IPS DF 6.9 (cell line): ENCODE measurements around the gene PDE11A.

Source experiments
- DNase-seq: peaks from one replicate; pipeline ENCODE4 v3.0.0-alpha.2; 2013; ENCODE audit warnings: low read depth, low spot score
- H3K27ac ChIP-seq: one replicate; pipeline ENCODE4 v1.5.1; 2013; ENCODE audit warnings: low read length, control low read depth
- H3K27me3 ChIP-seq: 2 replicates; pipeline ENCODE4 v1.6.1; 2013; ENCODE audit warnings: mild to moderate bottlenecking, low read length; ENCODE audit not compliant: control insufficient read depth, insufficient read depth
- H3K36me3 ChIP-seq: 2 replicates; pipeline ENCODE4 v1.6.1; 2013; ENCODE audit warnings: low read length; ENCODE audit not compliant: control insufficient read depth, insufficient read depth
- H3K4me1 ChIP-seq: 2 replicates; pipeline ENCODE4 v1.6.1; 2013; ENCODE audit warnings: low read length; ENCODE audit not compliant: control insufficient read depth, insufficient read depth
- H3K4me3 ChIP-seq: 2 replicates; pipeline ENCODE4 v1.5.1; 2013; ENCODE audit warnings: mild to moderate bottlenecking, low read length
- H3K9me3 ChIP-seq: 2 replicates; pipeline ENCODE4 v1.6.1; 2013; ENCODE audit warnings: low read length, inconsistent platforms; ENCODE audit not compliant: control insufficient read depth, insufficient read depth
- WGBS: extraction: QIAGEN DNeasy Blood & Tissue Kit; methylation state at CpG from one replicate; pipeline ENCODE4 v1.1.7; 2013; ENCODE audit warnings: mixed read lengths, missing lambda C conversion rate; ENCODE audit not compliant: insufficient read length, insufficient coverage; 5-methylcytosine and 5-hydroxymethylcytosine counted together

PDE11A gene

DNA sequence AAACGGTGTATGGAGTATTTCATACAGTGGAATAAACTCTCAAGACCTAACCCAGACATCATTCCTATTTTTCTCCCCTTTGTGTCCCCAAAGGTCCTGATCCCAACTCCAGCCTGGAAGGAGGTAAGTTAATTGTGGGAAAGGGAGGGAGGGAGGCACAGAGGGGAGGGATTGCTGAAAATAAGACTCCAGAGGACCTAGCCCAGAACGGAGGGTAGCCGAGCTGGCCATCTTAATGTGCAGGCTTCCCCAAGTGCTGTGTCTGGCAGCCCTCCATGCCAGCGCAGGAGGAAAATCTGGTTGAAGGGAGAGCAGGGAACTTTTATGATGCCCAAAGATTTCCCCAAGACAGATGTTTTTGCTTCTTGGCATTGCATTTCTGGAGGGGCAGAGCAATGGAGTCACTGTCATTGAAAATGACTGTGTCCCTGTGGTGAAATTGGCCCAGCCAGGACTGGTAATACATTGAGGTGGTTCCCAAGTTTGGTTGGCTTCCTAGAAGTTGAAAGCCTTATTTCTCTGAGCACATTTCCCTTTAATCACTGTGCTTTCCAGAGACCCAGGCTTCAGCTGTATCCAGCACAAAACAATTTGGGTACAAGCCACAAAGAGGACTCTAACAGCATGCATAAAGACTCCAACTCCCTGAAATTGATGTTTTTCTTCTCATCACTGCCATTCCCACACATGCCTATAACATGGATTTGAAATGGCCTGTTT lies 477.3 kb downstream of the PDE11A start:
- no peak overlapping the region for H3K27ac ChIP-seq
- no peaks in the 10 kb centered on the region for H3K9me3 ChIP-seq
- H3K27me3 ChIP-seq: no peaks in the 10 kb centered on the region
- WGBS: no CpG with 5 or more reads among the region's 4 CpGs
- H3K4me3 ChIP-seq: no peak overlapping the region
- DNase-seq: no peak
- H3K4me1 ChIP-seq: 0 out of 2 replicates have a peak, but pooled peaks cover 1% of the 10 kb centered on the region
- H3K36me3 ChIP-seq: no peaks in the 10 kb centered on the region

DNA sequence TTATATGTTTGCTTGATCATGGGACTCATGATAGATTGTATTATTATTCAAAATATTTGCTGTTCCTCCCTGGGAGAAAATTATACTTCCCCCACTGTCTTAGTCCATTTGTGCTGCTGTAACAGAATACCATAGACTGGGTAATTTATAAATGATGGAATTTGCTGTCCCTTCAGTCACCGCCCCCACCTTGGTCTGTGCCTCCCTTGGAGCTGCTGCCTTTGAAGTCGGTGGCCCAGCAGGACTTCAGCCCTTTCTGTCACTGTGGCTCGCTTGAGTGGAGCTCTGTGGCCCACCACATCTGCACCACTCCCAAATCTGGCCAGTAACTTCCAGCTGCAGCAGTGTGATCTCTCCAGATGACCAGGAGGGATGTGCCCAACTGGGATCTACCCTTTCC lies 479.2 kb downstream of the PDE11A start:
- Histone ChIP-seq H3K27ac (no peak overlapping the region), H3K4me3 (no peak overlapping the region), H3K4me1 (0 out of 2 replicates have a peak, but pooled peaks cover 1% of the 10 kb centered on the region), H3K27me3 (no peaks in the 10 kb centered on the region), H3K36me3 (no peaks in the 10 kb centered on the region), H3K9me3 (no peaks in the 10 kb centered on the region)
- WGBS: no CpG with 5 or more reads among the region's 3 CpGs
- DNase-seq: no peak

DNA sequence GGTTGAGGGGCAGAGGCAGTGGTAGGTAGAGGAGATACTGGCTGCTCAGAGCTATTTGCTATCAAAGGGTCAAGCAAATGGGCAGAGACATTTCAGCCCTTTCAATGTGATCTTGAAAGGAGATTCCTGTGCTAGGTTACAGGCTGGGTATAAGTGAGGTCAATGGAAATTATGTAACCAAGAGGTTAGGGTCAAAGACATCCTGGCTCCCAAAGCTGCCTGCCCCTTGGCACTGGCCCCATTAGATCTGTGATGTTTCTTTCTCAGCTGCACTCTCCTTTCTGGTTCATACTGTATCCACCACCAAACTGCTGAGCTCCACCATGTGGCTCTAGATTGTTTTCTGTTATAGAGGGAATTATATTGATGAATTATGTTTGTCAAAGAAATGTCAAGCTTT lies 479.6 kb downstream of the PDE11A start:
- H3K9me3 ChIP-seq: no peaks in the 10 kb centered on the region
- H3K36me3 ChIP-seq: no peaks in the 10 kb centered on the region
- H3K27ac ChIP-seq: no peak overlapping the region
- H3K4me3 ChIP-seq: no peak overlapping the region
- H3K27me3 ChIP-seq: no peaks in the 10 kb centered on the region
- no peak for DNase-seq
- 0 out of 2 replicates have a peak, but pooled peaks cover 1% of the 10 kb centered on the region for H3K4me1 ChIP-seq

DNA sequence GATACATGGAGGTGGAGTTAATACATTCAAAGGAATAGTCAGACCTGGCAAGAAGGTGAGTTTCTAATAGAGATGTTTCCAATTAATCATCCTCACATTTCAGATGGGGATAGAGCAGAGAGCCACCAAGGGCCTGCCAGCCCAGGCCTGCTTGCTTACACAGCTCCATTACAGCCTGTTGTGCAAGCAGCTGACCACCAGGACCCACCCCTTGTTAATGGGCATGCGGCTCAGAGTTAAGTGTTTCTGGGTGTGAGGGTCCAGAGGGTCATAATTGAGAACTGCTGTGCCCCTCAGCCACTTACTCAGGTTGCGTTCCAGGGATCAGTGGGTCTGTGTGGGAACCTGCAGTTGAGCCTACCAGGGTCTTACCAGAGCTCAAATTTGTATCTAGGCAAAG lies 480.2 kb downstream of the PDE11A start:
- Histone ChIP-seq H3K27me3 (no peaks in the 10 kb centered on the region), H3K27ac (no peak overlapping the region), H3K4me3 (no peak overlapping the region), H3K4me1 (0 out of 2 replicates have a peak, but pooled peaks cover 1% of the 10 kb centered on the region), H3K9me3 (no peaks in the 10 kb centered on the region), H3K36me3 (no peaks in the 10 kb centered on the region)
- DNase-seq: no peak
- no CpG with 5 or more reads among the region's 2 CpGs for WGBS

DNA sequence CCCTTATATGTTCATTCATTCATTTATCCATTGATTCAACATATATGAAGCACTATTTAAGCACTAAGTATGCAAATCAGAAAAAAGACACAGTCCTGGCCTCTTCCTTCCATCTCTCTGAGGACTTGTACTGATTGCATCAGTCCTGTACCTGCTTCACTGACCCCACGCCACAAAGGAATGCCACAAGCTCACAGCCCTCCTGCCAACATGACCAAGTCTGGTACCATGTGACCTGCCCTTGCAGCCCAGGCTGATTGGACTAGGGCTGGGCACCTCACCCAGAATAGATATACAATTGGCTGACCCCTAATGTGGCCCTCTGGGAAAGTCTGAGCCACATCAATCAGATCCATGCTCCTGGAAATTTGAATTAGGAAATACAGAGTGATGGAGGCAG lies 483.4 kb downstream of the PDE11A start:
- no peak overlapping the region for H3K4me3 ChIP-seq
- DNase-seq: no peak
- 0 out of 2 replicates have a peak, but pooled peaks cover 1% of the 10 kb centered on the region for H3K4me1 ChIP-seq
- WGBS: no CpG with 5 or more reads among the region's 1 CpG
- H3K27ac ChIP-seq: no peak overlapping the region
- H3K27me3 ChIP-seq: no peaks in the 10 kb centered on the region
- no peaks in the 10 kb centered on the region for H3K9me3 ChIP-seq
- H3K36me3 ChIP-seq: no peaks in the 10 kb centered on the region

DNA sequence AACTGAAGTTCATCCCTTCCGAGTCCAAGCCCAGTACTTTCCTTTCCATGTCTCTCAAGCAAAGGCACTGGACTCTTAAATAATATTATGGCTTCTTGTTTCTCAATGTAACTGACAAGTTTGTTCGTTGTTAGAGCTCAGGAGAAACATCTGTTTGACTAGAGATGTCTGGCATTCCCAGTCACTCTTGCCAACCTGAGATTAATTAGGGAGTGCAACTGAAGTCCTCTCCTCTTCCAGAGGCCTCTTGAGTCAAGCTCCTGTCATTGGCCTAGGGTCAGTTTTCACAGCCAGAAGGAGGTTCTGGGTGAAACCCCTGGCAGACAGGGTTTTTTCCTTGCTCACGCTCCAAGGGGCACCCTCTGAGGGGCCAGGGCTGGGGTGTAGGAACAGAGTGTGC lies 483.9 kb downstream of the PDE11A start:
- Histone ChIP-seq H3K9me3 (no peaks in the 10 kb centered on the region), H3K27ac (no peak overlapping the region), H3K27me3 (no peaks in the 10 kb centered on the region), H3K4me3 (no peak overlapping the region), H3K4me1 (0 out of 2 replicates have a peak, but pooled peaks cover 1% of the 10 kb centered on the region), H3K36me3 (no peaks in the 10 kb centered on the region)
- no peak for DNase-seq
- no CpG with 5 or more reads among the region's 3 CpGs for WGBS

DNA sequence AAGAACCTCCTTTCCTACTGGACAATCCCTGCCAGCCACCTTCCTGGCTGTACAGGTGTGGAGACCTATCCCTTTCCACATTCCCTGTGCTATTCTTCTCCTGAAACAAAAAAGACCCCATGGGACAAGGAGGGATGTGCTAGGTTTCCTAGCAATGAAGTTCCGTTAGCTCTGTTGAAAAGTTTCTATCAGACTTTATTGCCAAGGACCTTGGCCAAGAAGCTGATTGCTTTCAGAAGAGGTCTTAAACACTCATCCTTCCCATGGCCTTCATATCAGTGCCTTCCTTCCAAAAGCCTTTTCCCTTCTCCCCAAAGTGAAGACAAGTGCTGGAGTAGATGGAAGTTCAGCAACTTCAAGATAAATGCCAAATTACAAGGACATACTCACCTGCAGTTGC lies 485.2 kb downstream of the PDE11A start:
- Histone ChIP-seq H3K4me1 (no peaks in the 10 kb centered on the region), H3K27ac (no peak overlapping the region), H3K9me3 (no peaks in the 10 kb centered on the region), H3K27me3 (no peaks in the 10 kb centered on the region), H3K4me3 (no peak overlapping the region), H3K36me3 (no peaks in the 10 kb centered on the region)
- no peak for DNase-seq
- WGBS: no CpG with 5 or more reads among the region's 1 CpG

DNA sequence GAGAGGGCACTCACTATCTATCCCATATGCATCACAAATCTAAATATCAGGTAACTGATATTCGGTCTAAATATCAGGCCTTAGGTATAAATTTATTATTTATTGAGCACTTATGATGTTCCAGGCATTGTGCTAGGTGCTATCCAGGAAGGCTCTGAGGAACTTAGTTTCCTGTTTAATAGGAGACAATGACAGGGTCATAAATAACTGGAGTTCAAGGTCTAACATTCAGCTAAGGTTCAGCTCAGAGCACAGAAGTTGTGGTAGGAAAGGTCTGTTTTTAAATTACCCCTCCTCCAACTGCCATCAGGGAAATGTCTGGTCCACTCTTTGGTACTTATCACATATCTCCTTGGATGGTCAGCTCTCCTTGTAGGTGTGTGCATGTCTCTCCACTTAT lies 486.4 kb downstream of the PDE11A start:
- Histone ChIP-seq H3K36me3 (no peaks in the 10 kb centered on the region), H3K27me3 (no peaks in the 10 kb centered on the region), H3K4me3 (no peak overlapping the region), H3K9me3 (no peaks in the 10 kb centered on the region), H3K27ac (no peak overlapping the region), H3K4me1 (no peaks in the 10 kb centered on the region)
- WGBS: no CpG with 5 or more reads among the region's 1 CpG
- no peak for DNase-seq

DNA sequence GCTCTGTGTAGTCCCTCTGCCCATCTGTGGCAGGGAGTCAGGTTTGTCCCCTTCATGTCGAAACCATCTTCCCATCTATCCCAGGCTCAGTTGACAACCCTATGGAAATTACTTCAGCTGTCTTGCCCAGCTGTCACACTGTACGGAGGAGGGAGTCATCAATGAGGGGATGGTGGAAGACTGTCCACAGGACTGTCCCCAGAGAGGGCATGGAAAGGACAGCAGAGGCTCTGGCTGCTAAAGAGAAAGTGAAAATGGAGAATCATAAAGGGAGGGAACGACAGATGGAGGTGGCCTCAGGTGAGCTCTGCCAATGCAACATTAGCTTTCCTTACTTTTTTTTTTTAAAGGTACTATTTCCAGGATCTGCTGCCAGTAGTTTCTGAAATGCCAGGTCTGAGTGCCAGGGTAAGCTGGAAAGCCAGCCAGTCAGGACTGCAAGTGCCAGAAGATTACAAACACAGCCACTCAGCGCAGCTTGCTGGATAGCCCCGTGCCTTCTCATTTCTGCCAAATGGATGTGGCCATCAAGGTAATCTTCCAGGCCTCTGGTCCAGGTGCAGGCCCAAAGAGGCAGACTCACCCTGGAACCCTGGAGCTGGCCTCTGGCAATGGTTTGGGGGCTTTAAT lies 487.2 kb downstream of the PDE11A start:
- DNase-seq: no peak
- Histone ChIP-seq H3K4me3 (no peak overlapping the region), H3K27me3 (no peaks in the 10 kb centered on the region), H3K9me3 (no peaks in the 10 kb centered on the region), H3K36me3 (no peaks in the 10 kb centered on the region), H3K4me1 (no peaks in the 10 kb centered on the region), H3K27ac (no peak overlapping the region)
- no CpG with 5 or more reads among the region's 5 CpGs for WGBS

DNA sequence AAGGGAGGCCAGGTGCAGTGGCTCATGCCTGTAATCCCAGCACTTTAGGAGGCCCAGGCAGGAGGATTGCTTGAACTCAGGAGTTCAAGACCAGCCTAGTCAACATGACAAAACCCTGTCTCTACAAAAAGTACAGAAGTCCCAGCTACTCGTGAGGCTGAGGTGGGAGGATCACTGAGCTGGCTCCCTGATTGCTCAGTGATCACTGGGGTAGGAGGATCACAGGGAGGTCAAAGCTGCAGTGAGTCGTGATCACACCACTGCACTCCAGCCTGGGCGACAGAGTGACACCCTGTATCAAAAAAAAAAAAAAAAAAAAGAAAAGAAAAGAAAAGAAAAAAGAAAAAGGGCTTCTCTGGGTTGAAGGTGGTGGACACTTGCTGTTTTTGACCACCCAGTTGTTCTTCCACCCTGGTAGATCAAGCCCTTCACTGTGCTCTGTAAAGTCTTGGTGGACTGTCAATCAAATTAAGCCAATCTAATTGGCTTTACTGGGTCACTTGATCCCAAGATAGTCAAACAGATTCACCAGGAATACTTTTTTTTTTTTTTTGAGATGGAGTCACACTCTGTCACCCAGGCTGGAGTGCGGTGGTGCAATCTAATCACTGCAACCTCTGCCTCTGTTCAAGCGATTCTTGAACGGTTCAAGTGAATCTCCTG lies 488.4 kb downstream of the PDE11A start:
- Histone ChIP-seq H3K9me3 (no peaks in the 10 kb centered on the region), H3K4me1 (no peaks in the 10 kb centered on the region), H3K4me3 (no peak overlapping the region), H3K36me3 (no peaks in the 10 kb centered on the region), H3K27me3 (no peaks in the 10 kb centered on the region), H3K27ac (no peak overlapping the region)
- WGBS: no CpG with 5 or more reads among the region's 6 CpGs
- DNase-seq: no peak
